Testis (tissue), 2 donors: ENCODE results near the gene CDC27.

Experiments
- CTCF ChIP-seq, 3 experiments: fragments of 450-650 bp in 2 of 3; fragments of 200-600 bp in 1 of 3; sonication (generic) in 1 of 3; IDR thresholded peaks; one replicate each; pipeline ENCODE4 v1.5.1; 2016 to 2019; ENCODE audit warnings: antibody characterized with exemption in 3 of 3, mild to moderate bottlenecking in 2 of 3, moderate library complexity in 1 of 3
- POLR2A ChIP-seq: fragments of 450-650 bp; IDR thresholded peaks from one replicate; pipeline ENCODE4 v1.6.1; 2017; ENCODE audit warnings: antibody characterized with exemption, mild to moderate bottlenecking, moderate library complexity

- TF ChIP-seq CTCF (IDR thresholded peaks at IDR 0.05) (no peak), POLR2A (no peak)
Observed at GRCh38 chr17:47190243-47190642, 1.1 kb upstream of the CDC27 start.
